D721Med (cell line): Measurements from ENCODE around the gene MSMB.
"Not testable (repeated sequence)": the region's sequence is repeated elsewhere in the genome, so short reads cannot be mapped to it uniquely, and the experiment has no call there.

Source experiments
- DNase-seq: peaks from one replicate; pipeline ENCODE4 v3.0.0; 2011; ENCODE audit warnings: low spot score; ENCODE audit not compliant: insufficient read length
- FAIRE-seq: peaks from 2 replicates; lab custom pipeline; 2011; peaks lifted over from hg19 to GRCh38; lab: Jason Lieb, UNC
- TF ChIP-seq, protein P1 (sequence below): IDR thresholded peaks from 2 replicates; pipeline ENCODE4 v1.5.1; 2012; ENCODE audit warnings: mild to moderate bottlenecking, control low read depth; ENCODE audit not compliant: insufficient read depth; ENCODE audit errors: missing control alignments

MSMB gene

DNA sequence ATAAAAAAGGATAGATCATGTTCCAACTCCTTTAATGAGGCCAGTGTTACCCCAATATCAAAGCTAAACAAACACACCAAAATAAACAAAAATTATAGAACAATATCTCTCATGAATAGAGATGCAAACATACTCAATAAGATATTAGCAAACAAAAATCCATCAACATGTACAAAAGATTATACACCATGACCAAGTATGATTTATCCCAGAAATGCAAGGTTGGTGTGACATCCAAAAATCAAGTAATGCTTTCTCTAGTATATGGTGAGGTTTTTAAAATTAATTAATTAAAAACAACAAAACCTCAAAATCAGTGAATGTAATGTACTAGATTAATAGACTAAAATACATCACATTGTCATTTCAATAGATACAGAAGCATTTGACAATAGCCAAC is 11.0 kb upstream of the MSMB start:
- FAIRE-seq (no peak), DNase-seq (no peak)
- TF ChIP-seq, protein P1, sequence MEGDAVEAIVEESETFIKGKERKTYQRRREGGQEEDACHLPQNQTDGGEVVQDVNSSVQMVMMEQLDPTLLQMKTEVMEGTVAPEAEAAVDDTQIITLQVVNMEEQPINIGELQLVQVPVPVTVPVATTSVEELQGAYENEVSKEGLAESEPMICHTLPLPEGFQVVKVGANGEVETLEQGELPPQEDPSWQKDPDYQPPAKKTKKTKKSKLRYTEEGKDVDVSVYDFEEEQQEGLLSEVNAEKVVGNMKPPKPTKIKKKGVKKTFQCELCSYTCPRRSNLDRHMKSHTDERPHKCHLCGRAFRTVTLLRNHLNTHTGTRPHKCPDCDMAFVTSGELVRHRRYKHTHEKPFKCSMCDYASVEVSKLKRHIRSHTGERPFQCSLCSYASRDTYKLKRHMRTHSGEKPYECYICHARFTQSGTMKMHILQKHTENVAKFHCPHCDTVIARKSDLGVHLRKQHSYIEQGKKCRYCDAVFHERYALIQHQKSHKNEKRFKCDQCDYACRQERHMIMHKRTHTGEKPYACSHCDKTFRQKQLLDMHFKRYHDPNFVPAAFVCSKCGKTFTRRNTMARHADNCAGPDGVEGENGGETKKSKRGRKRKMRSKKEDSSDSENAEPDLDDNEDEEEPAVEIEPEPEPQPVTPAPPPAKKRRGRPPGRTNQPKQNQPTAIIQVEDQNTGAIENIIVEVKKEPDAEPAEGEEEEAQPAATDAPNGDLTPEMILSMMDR, result no peak

DNA sequence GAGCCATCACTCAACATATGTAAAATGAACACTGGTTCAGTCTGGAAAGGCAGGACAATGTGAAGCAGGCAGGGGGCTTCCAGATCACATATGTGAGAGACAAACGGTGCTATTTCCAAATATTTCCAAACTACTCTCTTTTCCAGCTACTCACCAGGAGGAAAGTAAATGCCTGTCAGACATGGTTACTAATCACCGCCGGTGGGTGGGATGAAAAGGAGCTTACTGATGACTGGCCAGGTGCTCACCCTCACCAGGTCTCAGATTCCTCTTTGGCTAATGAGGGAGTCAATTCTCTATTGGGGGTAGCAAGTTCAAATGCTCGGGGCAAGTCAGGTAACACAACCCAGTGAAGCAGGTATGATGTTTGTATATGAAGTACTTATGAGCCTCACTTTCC is 9.7 kb upstream of the MSMB start:
- no peak for DNase-seq
- TF ChIP-seq, protein P1, result no peak
- no peak for FAIRE-seq

DNA sequence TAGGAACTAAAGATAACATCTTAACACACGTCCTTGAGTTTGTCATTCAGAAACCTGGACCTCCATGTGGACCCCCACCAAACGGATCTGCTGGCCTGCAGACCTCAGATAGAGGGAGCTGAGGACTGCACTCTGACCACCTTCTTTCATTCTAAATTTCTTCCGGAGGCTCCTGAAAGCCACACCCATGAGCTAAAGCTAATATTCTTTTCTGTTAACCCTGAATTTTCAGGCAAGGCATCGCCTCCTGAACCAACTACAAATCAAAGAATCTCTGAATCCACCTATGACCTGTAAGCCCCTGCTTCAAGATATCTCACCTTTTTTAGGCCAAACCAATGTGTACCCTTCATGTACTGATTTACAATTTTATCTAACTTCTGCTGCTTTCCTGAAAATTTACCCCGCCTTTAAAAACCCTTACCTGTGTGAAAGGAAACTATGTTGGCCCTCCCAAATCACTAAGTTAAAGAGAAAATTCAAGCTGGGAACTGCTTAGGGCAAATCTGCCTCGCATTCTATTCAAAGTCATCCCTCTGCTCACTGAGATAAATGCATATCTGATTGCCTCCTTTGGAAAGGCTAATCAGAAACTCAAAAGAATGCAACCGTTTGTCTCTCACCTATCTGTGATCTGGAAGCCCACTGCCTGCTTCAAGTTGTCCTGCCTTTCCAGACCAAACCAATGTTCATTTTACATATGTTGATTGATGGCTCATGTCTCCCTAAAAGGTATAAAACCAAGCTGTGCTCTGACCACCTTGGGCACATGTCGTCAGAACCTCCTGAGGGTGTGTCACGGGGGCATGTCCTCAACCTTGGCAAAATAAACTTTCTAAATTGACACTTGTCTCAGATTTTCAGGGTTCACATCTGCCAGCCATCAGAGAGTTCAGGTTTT is 7.7 kb upstream of the MSMB start:
- DNase-seq, result no peak
- TF ChIP-seq, protein P1, result no peak
- FAIRE-seq, result no peak

DNA sequence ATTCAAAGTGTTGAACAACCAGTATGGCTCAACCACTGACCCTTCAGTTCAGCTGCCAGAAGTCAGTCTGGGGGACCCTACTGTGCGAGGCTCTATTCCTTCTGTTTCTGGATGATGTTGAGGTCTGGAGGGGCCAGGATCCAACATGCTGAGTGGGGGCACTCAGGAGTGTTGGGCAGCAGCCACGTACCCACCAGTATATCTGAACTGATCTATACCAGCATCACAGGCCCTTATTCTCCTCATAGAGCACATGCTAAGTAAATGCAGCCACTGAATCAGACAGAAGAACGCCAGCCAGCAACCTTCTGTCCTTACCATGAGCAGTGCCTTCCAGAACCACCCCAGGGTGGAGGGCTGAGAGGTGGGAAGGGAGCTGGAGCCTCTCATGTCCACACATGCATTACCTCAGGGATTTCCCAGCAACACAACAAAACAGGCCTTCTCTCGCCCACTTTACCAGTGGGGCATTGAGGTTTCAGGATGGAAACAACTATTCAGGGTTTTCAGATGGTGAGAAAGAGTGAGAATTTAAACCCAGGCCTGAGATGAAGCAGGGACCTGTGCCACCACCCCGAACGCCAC is 6.8 kb upstream of the MSMB start:
- FAIRE-seq, result no peak
- TF ChIP-seq, protein P1, result no peak
- no peak for DNase-seq

DNA sequence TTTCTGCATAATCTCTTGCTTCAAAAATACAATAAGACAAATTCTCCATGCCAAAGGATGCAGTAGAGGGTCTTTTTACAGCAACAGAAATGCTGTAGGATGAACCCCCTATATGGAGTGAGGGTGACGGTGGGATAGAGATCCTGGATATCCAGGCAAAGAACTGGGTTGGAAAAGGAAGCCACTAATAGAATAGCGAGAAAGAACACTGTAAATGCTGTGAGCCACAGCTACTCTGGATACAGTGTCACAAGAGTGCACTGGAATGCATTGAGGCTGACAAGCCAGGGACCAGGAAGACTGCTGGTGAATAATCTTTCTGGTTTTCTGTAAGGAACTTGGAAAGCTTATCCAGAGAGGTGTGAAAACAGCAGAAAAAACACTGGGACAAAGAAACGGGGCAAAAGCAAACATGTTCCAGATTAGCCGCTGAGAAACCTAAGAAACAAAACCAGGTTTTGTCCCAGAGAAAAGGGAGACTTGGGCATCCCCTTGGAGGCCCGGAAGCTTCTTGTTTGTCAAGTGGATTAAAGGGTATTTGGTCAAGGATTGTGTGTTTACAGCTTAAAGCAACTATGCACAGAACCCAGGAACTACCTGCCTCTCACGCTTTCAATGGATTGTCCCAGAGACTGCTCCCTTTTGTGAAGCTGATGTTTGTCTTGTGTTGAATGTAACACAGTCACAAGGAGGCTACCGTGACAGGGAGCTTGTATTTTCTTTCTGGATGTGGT is 6.2 kb upstream of the MSMB start:
- FAIRE-seq (no peak), DNase-seq (no peak)
- TF ChIP-seq, protein P1, result no peak

DNA sequence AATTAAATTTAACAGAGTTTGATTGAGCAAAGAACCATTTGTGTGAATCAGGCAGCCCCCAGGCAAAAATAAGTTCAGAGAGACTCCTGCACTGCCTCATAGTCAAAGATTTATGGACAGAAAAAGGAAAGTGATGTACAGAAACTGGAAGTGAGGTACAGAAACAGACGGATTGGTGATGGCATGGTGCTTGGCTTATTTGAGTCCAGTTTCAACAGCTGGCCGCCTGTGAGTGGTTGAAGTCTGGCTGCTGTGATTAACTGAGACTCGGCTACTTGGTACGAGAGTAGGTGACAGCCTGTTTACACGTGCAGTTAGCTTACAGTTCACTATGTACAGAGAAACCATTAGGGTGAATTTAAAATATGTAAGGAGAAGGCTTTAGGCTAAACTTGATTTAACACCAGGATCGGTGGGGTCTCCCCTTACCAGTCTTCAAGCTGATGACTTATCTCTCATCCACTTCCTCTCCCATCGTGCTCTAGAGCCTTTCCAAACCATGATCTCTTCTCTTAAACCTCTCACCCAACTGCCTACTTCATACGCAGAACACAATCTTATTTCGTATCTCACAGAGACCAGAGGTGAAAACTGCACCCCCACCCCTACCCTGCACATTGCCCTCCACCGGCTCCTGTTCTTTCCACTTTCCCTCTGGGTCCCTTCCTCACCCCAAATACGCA is 5.0 kb upstream of the MSMB start:
- FAIRE-seq (no peak), DNase-seq (no peak)

DNA sequence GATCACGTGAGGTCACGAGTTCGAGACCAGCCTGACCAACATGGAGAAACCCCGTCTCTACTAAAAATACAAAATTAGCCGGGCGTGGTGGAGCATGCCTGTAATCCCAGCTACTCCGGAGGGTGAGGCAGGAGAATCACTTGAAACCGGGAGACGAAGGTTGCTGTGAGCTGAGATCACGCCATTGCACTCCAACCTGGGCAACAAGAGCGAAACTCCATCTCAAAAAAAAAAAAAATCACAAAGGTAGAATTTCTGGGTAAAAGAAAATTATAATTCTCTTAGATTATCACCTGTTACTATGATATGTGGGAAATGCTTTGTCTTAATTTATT is 3.4 kb upstream of the MSMB start:
- not testable (repeated sequence) for FAIRE-seq, DNase-seq

More for the DNA sequence above, 5.0 kb upstream of the MSMB start:
- TF ChIP-seq, protein P1, result no peak
